GM12892 (cell line): ENCODE data around the gene TBX2.

Experiments used
- DNase-seq: peaks from one replicate; pipeline ENCODE4 v3.0.0; 2011; ENCODE audit not compliant: insufficient read length
- FAIRE-seq: peaks from 2 replicates; lab custom pipeline; 2011; peaks lifted over from hg19 to GRCh38; lab: Jason Lieb, UNC
- POLR2A ChIP-seq: IDR thresholded peaks from 2 replicates; pipeline ENCODE4 v1.6.1; 2011; ENCODE audit warnings: low read depth, low read length, control low read depth
- POLR2AphosphoS5 ChIP-seq: IDR thresholded peaks from 2 replicates; pipeline ENCODE4 v1.6.1; 2011; ENCODE audit warnings: low read depth, low read length, control low read depth
- TAF1 ChIP-seq: IDR thresholded peaks from 2 replicates; pipeline ENCODE4 v1.6.1; 2011; ENCODE audit warnings: low read depth, mild to moderate bottlenecking, control low read depth, low read length, borderline replicate concordance

Gene TBX2

GRCh38 chr17:61384692-61385576, 14.7 kb upstream of the TBX2 start:
- no peak for TF ChIP-seq POLR2A
- TF ChIP-seq TAF1 = no peak
- no peak for TF ChIP-seq POLR2AphosphoS5
- FAIRE-seq (no peak), DNase-seq (no peak)

GRCh38 chr17:61385577-61386236, 13.9 kb upstream of the TBX2 start:
- FAIRE-seq (no peak), DNase-seq (no peak)
- TF ChIP-seq POLR2A = no peak
- TF ChIP-seq TAF1 = no peak
- no peak for TF ChIP-seq POLR2AphosphoS5

- DNase-seq (no peak), FAIRE-seq (no peak)
- TF ChIP-seq POLR2AphosphoS5 = no peak
- TF ChIP-seq TAF1 = no peak
- no peak for TF ChIP-seq POLR2A
Observed at GRCh38 chr17:61386251-61386650, 13.4 kb upstream of the TBX2 start.

- DNase-seq (no peak), FAIRE-seq (no peak)
- no peak for TF ChIP-seq TAF1
- TF ChIP-seq POLR2AphosphoS5 = no peak
- TF ChIP-seq POLR2A = no peak
Observed at GRCh38 chr17:61387011-61387410, 12.6 kb upstream of the TBX2 start.

- TF ChIP-seq TAF1 (no peak), POLR2AphosphoS5 (no peak), POLR2A (no peak)
- DNase-seq = no peak
- no peak for FAIRE-seq
Observed at GRCh38 chr17:61387511-61388305, 11.9 kb upstream of the TBX2 start.

GRCh38 chr17:61388561-61389356, 10.9 kb upstream of the TBX2 start:
- TF ChIP-seq POLR2AphosphoS5 (no peak), TAF1 (no peak), POLR2A (no peak)
- FAIRE-seq = no peak

GRCh38 chr17:61389670-61390478, 9.8 kb upstream of the TBX2 start:
- FAIRE-seq = no peak
- DNase-seq = no peak
- no peak for TF ChIP-seq POLR2AphosphoS5

More at GRCh38 chr17:61388561-61389356, 10.9 kb upstream of the TBX2 start:
- no peak for DNase-seq

- DNase-seq (no peak), FAIRE-seq (no peak)
- no peak for TF ChIP-seq POLR2AphosphoS5
- no peak for TF ChIP-seq POLR2A
- TF ChIP-seq TAF1 = no peak
Observed at GRCh38 chr17:61390479-61390791, 9.2 kb upstream of the TBX2 start.

GRCh38 chr17:61391595-61392291, 7.9 kb upstream of the TBX2 start:
- no peak for FAIRE-seq
- TF ChIP-seq TAF1 (no peak), POLR2A (no peak), POLR2AphosphoS5 (no peak)
- no peak for DNase-seq

- no peak for DNase-seq
Observed at GRCh38 chr17:61392679-61393078, 7.0 kb upstream of the TBX2 start.

GRCh38 chr17:61393550-61393903, 6.1 kb upstream of the TBX2 start:
- FAIRE-seq (no peak), DNase-seq (no peak)
- TF ChIP-seq POLR2AphosphoS5 (no peak), POLR2A (no peak), TAF1 (no peak)

More at GRCh38 chr17:61392679-61393078, 7.0 kb upstream of the TBX2 start:
- TF ChIP-seq POLR2AphosphoS5 (no peak), TAF1 (no peak), POLR2A (no peak)
- no peak for FAIRE-seq
